ENCODE measurements around the gene CFAP20. TPM values are rescaled to one million over a fixed set of nuclear protein-coding genes. Genes with fewer than 3 reads are reported as not detected.

The CFAP20 gene
- total and polyA plus RNA-seq, 2 of the 13 experiments (the other 11 are each of a cell fraction or from before 2014, with no cell fraction given) = 73.1 to 87.4 TPM

DNA sequence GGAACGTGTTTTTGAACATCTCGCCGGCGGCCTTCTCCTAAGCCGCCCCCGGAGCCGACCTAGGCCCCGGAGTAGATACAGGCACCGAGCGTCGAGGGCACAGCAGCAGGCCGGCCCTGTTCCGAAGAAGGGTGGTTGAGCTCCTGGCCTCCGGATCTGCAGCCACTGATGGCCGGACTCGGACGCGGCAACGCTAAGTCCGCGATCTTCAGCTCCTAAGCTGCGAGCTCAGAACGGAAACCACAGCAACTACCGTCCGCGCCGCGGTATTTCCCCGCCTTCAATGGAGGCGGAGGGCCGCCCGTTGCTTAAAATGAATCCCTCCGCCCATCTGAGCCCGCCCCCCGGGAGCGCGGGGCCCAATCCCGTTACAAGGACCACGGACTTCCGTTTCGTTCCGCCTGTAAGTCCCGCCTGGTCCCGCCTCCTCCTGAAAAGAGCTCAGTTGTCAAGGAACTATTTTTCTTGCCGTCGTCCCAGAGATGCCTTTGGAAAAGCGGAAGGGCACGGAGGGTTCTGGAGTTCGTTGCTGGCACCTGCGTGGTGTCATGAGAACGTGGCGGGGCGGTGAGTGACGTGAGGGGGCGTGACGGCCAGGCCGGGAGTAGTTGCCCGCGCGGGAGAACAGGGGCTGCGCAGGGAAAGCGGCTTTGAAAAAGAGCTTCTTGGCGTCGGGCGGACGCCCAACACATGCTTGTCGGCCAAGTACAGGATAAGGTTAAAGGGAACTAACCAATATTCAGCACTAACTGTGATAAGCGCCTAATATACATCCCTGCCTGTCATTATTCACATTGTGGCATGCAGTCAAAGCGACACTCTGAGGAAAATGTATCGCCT is at the start of gene CFAP20 (continued):
- peak; percentile 81; the same call in 1 of the 2 replicates for TF ChIP-seq ZBTB20 (CRISPR knock-in tag; IDR thresholded peaks at IDR 0.05; ENCODE audit: borderline replicate concordance, low read depth)
- TF ChIP-seq ZNF570 (CRISPR knock-in tag; IDR thresholded peaks at IDR 0.05; ENCODE audit: borderline replicate concordance) = no peak
- TF ChIP-seq, protein P1, sequence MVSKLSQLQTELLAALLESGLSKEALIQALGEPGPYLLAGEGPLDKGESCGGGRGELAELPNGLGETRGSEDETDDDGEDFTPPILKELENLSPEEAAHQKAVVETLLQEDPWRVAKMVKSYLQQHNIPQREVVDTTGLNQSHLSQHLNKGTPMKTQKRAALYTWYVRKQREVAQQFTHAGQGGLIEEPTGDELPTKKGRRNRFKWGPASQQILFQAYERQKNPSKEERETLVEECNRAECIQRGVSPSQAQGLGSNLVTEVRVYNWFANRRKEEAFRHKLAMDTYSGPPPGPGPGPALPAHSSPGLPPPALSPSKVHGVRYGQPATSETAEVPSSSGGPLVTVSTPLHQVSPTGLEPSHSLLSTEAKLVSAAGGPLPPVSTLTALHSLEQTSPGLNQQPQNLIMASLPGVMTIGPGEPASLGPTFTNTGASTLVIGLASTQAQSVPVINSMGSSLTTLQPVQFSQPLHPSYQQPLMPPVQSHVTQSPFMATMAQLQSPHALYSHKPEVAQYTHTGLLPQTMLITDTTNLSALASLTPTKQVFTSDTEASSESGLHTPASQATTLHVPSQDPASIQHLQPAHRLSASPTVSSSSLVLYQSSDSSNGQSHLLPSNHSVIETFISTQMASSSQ (IDR thresholded peaks at IDR 0.05; ENCODE audit: low read depth) = peak; percentile 53
- TF ChIP-seq, protein P1 (CRISPR knock-in tag; IDR thresholded peaks at IDR 0.05; ENCODE audit: borderline replicate concordance) = peak; percentile 86
- 0 out of 2 replicates have a peak, but pooled peaks have one; percentile 88 for TF ChIP-seq ZNF333 (CRISPR knock-in tag; IDR thresholded peaks at IDR 0.05; ENCODE audit: borderline replicate concordance)
- TF ChIP-seq TP53 (CRISPR knock-in tag; conservative IDR thresholded peaks at IDR 0.05) = 0 out of 2 replicates have a peak, but pooled peaks have one; percentile 19
- TF ChIP-seq SOX5 (CRISPR knock-in tag; IDR thresholded peaks at IDR 0.05; ENCODE audit: borderline replicate concordance) = peak; percentile 56
- TF ChIP-seq, protein P2, sequence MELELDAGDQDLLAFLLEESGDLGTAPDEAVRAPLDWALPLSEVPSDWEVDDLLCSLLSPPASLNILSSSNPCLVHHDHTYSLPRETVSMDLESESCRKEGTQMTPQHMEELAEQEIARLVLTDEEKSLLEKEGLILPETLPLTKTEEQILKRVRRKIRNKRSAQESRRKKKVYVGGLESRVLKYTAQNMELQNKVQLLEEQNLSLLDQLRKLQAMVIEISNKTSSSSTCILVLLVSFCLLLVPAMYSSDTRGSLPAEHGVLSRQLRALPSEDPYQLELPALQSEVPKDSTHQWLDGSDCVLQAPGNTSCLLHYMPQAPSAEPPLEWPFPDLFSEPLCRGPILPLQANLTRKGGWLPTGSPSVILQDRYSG (CRISPR knock-in tag; IDR thresholded peaks at IDR 0.05) = 0 out of 2 replicates have a peak, but pooled peaks have one; percentile 19
- peak; percentile 59; the same call in 1 of the 2 replicates for TF ChIP-seq ARHGAP35 (CRISPR knock-in tag; IDR thresholded peaks at IDR 0.05; ENCODE audit: borderline replicate concordance)
- TF ChIP-seq ZNF768 (CRISPR knock-in tag; IDR thresholded peaks at IDR 0.05) = no peak; the same call in 1 of the 2 replicates
- peak; percentile 78; the same call in 1 of the 2 replicates for TF ChIP-seq NCOR1 (IDR thresholded peaks at IDR 0.05; ENCODE audit: borderline replicate concordance, low read length)
- TF ChIP-seq GTF2F1 (IDR thresholded peaks at IDR 0.05; ENCODE audit: low read length) = no peak
- TF ChIP-seq ZFP37 (CRISPR knock-in tag; IDR thresholded peaks at IDR 0.05; ENCODE audit: borderline replicate concordance) = 0 out of 2 replicates have a peak, but pooled peaks have one; percentile 75
- no peak; the same call in 1 of the 2 replicates for TF ChIP-seq ZNF773 (CRISPR knock-in tag; IDR thresholded peaks at IDR 0.05; ENCODE audit: borderline replicate concordance)
- TF ChIP-seq REPIN1 (CRISPR knock-in tag; IDR thresholded peaks at IDR 0.05; ENCODE audit: borderline replicate concordance, low read depth) = peak; percentile 95
- peak; percentile 96; the same call in 1 of the 2 replicates for TF ChIP-seq MEIS2 (CRISPR knock-in tag; IDR thresholded peaks at IDR 0.05)
- no peak for TF ChIP-seq ZNF468 (CRISPR knock-in tag; IDR thresholded peaks at IDR 0.05)
- TF ChIP-seq, protein P3, sequence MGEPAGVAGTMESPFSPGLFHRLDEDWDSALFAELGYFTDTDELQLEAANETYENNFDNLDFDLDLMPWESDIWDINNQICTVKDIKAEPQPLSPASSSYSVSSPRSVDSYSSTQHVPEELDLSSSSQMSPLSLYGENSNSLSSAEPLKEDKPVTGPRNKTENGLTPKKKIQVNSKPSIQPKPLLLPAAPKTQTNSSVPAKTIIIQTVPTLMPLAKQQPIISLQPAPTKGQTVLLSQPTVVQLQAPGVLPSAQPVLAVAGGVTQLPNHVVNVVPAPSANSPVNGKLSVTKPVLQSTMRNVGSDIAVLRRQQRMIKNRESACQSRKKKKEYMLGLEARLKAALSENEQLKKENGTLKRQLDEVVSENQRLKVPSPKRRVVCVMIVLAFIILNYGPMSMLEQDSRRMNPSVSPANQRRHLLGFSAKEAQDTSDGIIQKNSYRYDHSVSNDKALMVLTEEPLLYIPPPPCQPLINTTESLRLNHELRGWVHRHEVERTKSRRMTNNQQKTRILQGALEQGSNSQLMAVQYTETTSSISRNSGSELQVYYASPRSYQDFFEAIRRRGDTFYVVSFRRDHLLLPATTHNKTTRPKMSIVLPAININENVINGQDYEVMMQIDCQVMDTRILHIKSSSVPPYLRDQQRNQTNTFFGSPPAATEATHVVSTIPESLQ (CRISPR knock-in tag; conservative IDR thresholded peaks at IDR 0.05) = no peak
- TF ChIP-seq, protein P4, sequence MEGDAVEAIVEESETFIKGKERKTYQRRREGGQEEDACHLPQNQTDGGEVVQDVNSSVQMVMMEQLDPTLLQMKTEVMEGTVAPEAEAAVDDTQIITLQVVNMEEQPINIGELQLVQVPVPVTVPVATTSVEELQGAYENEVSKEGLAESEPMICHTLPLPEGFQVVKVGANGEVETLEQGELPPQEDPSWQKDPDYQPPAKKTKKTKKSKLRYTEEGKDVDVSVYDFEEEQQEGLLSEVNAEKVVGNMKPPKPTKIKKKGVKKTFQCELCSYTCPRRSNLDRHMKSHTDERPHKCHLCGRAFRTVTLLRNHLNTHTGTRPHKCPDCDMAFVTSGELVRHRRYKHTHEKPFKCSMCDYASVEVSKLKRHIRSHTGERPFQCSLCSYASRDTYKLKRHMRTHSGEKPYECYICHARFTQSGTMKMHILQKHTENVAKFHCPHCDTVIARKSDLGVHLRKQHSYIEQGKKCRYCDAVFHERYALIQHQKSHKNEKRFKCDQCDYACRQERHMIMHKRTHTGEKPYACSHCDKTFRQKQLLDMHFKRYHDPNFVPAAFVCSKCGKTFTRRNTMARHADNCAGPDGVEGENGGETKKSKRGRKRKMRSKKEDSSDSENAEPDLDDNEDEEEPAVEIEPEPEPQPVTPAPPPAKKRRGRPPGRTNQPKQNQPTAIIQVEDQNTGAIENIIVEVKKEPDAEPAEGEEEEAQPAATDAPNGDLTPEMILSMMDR (CRISPR knock-in tag; IDR thresholded peaks at IDR 0.05) = peak; percentile 35

Data from HepG2 (cell line).